ENCODE results near the gene MARS1.

Gene MARS1

DNA sequence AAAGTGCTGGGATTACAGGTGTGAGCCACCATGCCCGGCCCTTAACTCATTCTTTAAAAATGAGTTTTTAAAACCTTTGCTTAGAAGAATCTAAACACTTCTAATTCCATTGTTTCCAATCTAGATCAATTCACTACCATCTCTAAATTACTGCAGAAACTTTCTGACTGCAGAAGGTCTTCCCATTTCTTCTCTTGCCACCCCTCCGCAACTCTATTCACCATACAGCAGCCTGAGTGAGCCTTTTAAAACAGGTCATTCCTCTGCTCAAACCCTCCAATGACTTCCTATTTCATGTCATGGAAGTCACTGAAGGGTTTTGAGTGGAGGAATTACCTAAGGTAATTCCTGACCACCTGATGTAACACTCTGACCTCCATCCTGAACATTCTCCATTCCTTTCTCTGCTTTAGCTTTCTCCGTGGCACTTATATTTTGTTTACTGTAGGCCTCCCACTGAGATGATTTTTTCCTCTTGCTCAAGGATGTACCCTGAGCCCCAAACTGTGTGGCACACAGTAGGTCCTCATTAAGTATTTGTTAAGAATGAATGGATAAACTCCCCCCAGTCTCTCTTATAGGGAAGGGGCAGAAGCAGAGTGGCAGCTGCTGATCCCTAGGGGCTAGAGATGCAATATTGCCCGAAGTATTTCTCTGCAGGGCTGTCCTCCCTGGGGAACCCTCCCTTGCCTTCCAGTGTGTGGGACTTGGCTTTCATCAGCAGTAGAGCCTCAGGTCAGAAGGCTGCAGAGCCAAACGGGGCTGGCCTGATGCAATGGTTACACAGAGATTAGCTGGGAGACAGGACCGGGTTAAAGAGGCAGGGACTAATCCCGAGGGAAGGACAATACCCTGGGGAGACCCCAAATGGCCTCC lies 31.3 kb downstream of the MARS1 start:
- no peak for DNase-seq

DNA sequence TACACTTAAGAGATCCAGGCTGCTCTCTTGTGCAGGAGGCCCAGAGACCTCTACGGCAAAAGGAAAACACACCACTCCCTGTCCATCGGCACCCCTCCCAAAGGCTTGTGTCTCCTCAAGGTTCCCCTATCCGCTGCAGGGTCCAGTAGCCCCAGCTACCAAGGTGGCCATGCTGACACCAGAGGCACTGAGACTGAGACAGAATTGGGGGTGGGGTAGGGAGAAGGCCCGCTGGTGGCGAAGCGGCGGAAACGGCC lies 31.9 kb downstream of the MARS1 start:
- no peak for DNase-seq

DNA sequence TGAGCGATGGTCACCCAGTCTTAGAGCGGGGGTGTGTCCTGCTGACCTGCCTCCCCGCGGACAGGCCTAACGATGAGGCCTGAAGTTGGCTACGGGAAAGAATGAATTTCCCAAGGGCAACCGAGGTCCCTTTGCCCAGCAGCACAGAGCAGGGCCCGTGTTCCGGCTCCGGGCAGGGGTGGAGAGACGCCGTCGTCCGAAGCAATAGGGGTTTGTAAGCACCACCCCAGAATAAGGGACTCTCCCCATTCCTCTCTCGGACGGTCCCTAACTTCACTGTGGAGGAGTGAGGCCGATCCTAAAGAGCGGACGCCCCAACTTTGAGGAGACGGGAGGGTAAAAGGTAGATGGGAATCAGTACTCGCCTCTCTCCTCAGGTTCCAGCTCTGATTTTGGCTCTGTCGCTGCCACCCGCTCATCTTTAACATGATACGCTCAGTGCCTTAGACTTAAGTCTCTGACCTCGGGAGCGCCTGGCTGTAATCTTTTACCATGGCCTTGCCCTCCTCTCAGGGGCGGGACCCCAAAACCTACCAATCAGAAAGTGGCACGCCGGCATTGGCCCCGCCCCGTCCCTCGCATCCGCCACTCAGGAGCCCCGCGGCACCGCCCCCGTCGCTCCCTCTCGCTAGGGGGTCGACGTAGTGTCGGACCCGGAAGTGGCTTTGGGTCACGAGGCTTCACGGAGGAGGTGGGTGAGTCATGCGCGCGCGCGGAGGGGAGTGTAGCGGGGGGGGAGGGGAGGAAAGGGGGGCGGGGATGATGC lies 32.4 kb downstream of the MARS1 start, which contains the start of gene DDIT3:
TSS of gene DDIT3 (minus strand) at position 462 of the 766 bp plus-strand sequence. CDS start 3,108 bp downstream, outside the sequence.
- DNase-seq: peak; percentile 96

DNA sequence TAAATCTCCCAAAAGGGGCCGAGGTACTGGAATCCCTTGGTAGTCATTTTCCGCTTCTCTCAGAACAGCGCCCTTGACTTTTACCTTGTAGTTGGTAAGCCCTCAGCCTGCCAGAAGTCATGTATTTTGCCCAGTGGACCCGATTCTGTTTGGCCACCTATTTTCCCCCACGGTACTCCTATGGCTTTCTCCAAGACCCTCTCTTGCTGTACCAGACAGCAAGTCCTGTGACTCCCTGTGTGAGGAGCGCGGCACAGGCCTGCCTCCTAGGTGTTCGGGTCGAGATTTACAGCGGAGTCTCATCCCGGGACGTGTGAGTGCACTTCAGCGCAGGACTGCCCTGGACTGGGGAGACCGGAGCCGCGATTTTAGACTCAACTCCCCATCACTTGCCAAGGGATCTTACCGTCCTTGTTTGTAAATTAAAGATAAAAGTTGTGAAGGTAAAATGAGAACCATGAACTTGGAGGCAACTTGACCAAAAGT lies 33.7 kb downstream of the MARS1 start:
- DNase-seq: no peak

DNA sequence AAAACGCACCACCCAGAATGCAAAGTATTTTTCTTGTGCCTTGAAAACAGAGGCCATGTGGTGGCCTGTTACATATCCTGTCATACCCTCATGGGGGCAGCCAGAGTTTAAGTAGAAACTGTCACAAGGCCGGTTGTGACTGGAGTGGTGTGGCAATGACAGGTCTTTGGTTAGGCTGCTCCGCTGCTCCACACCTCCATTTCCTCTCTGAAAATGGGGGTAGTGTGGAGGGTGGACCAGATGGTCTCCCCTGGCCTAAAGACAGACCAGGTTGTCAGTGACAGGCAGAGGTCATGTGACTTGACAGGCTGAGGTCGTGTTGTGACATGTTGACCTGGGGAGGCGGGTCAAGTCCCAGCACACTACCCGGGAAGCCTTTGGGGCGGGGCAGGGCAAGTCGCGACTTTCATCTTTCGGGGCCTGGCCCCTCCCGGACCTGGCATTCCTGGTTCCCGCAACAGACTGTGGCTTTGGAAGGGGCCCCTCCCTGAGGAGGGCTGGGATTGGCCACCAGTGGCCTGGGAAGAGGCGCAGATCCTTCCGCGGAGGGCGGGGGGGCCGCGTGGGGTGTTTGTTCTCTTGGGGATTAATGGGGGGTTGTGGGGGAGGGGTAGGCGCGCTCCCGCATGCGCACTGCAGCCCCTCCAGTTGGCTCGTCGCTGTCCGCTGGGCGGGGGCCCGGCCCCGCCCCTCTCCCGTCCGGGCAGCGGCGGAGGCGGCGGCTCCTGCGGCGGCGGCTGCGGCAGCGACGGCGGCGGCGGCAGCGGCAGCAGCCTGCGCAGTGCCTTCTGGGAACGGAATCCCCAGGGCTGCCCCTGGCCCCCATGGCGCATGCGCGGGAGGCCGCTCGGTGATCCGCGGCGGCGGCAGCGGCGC lies 34.4 kb downstream of the MARS1 start, which contains the start of gene MBD6:
TSS of gene MBD6 (plus strand) at position 814 of the 876 bp plus-strand sequence. CDS start 1,480 bp downstream, outside the sequence.
- peak; percentile 66 for DNase-seq

DNA sequence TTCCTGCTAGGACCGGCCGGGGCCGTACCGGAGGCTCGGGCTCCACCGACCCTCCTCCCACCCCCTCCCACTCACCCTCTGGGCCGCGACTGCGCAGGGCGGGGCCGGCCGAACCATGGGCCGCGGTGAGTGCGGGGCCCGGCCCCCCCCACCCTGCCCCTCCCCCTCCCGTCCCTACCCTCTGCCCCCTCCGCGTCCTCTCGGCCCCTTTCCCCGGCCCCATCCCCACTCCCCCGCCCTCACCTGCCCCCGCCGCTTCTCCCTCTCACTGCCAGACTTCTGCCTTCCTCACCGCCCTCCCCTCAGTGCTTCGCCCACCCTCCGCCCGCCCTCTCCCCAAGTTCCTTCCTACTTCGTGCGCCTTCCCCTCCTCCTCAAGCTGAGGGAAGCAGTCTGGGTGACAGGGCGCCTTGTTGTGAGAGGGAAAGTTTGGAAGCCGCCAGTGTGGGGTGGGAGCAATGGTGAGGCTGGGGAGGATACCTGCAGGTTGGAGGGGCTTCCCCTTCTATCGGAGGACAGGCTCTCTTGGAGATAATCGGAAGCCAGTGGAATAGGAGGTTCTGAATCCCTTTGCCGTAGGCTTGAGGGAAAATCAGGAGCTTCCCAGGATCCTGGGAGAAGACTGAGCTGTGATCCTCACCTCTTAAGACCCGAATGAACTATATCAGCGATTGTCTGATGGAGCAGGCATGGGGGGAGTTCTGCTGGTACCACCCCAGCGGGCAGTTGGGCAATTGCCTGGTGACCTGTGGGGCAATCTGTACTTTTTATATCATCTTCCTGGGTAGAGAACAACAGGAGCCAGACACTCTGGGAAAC lies 35.2 kb downstream of the MARS1 start:
- no peak for DNase-seq

DNA sequence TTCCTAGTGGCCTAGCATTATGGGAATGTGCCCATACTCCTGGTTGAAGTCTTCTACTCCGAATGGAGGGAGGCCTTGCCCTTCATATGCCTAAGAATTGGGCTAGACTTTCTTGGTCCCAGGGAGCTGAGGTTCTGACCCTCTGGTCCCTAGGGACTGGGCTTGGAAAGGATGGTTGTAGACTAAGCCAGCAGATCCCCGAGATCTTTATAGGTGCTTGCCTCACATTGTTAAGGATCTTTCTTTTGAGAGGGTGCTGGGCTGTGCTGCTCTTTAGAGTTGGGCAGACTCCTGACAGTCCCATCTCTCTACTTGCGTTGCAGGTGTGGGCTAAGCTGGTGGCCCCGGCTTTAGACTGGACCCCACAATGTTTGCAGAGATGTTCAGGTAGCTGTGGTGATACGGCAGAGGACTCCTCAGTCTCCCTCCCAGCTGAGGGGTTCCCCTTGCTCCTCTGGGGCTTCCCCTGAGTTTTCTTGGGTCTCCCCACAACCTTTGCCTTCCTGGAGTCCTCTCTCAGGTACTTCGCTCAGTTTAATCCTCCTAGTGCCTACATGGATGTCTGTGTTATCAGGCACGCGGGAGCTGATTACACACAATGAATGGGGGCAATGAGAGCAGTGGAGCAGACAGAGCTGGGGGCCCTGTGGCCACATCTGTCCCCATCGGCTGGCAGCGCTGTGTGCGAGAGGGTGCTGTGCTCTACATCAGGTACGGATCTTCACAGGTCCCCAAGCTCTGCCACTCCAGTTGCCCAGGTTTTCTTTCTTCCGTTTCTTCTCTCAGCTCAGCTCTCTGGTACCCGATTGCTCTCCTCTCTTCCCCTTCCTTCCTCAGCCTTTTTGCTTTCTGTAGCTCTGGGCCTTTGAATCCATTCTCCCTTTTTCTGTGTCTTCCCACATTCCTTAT lies 36.1 kb downstream of the MARS1 start:
- no peak for DNase-seq

DNA sequence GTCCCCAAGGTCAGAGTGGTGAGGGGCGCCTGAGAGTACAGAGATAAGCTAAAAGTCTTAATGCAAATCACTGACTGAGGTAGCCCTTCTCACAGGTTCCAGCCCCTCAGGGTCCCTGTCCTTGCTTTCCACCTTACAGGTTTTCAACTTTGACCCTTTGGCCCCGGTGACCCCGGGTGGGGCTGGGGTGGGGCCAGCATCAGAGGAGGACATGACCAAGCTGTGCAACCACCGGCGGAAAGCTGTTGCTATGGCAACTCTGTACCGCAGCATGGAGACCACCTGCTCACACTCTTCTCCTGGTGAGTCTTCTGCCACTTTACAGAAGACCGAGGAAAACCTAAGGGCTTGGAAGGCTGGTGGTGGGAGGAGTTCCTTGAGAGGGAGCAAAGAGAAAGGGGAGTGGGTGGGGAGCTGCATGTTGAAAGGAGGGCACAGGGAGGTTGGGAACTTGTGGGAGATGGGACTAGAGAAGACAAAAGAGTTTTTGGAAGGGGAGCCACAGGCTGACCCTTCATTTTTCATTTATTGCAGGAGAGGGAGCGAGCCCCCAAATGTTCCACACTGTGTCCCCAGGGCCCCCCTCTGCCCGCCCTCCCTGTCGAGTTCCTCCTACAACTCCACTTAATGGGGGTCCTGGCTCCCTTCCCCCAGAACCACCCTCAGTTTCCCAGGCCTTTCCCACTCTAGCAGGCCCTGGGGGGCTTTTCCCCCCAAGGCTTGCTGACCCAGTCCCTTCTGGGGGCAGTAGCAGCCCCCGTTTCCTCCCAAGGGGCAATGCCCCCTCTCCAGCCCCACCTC lies 37.1 kb downstream of the MARS1 start:
- DNase-seq: no peak

DNA sequence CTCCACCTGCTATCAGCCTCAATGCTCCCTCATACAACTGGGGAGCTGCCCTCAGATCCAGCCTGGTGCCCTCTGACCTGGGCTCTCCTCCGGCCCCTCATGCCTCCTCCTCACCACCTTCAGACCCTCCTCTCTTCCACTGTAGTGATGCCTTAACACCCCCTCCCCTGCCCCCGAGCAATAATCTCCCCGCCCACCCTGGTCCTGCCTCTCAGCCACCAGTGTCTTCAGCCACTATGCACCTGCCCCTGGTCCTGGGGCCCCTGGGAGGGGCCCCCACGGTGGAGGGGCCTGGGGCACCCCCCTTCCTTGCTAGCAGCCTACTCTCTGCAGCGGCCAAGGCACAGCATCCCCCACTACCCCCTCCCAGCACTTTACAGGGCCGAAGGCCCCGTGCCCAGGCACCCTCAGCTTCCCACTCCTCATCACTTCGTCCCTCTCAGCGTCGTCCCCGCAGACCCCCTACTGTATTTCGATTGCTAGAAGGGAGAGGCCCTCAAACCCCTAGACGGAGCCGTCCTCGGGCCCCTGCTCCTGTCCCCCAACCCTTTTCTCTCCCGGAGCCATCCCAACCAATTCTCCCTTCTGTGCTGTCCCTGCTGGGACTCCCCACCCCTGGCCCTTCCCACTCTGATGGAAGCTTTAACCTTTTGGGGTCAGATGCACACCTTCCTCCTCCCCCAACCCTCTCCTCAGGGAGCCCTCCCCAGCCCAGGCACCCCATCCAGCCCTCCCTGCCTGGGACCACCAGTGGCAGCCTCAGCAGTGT lies 37.9 kb downstream of the MARS1 start:
- no peak for DNase-seq

DNA sequence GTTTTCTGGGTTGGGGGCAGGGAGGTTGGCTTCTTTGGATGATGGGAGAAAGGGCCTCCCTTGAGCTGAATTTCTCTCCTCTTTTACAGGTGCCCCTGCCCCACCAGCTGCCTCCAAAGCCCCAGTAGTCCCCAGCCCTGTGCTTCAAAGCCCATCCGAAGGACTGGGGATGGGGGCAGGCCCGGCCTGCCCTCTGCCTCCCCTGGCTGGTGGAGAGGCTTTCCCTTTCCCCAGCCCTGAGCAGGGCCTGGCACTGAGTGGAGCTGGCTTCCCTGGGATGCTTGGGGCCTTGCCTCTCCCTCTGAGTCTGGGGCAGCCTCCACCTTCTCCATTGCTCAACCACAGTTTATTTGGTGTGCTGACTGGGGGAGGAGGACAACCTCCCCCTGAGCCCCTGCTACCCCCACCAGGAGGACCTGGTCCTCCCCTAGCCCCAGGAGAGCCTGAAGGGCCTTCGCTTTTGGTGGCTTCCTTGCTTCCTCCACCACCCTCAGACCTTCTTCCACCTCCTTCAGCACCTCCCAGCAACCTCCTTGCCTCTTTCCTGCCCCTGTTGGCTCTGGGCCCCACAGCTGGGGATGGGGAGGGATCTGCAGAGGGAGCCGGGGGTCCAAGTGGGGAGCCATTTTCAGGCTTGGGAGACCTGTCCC lies 38.7 kb downstream of the MARS1 start:
- no peak for DNase-seq

DNA sequence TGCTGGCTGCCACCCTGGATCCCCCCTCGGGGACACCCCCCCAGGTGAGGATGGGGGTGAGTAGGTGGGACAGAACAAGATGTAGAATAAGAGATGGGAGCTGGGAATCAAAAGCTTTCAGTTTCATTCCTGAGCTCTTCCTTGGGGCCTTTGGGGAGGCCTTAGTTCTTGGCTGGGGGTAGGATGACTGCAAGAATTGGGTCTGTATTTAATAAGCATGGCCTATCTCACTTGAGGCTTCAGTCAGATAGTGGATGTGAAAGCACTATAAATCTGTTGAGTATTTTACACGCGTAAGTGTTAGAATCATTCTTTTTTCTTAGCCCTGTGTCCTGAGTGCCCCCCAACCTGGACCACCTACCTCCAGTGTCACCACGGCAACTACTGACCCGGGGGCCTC lies 39.3 kb downstream of the MARS1 start:
- DNase-seq: no peak

DNA sequence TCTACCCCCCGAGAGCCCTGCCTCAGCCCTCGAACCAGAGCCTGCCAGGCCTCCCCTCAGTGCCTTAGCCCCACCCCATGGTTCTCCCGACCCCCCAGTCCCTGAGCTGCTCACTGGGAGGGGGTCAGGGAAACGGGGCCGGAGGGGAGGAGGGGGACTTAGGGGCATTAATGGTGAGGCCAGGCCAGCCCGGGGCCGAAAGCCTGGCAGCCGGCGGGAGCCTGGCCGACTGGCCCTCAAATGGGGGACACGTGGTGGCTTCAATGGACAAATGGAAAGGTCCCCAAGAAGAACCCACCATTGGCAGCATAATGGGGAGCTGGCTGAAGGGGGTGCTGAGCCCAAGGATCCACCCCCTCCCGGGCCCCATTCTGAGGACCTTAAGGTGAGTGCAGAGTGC lies 40.3 kb downstream of the MARS1 start:
- no peak for DNase-seq

DNA sequence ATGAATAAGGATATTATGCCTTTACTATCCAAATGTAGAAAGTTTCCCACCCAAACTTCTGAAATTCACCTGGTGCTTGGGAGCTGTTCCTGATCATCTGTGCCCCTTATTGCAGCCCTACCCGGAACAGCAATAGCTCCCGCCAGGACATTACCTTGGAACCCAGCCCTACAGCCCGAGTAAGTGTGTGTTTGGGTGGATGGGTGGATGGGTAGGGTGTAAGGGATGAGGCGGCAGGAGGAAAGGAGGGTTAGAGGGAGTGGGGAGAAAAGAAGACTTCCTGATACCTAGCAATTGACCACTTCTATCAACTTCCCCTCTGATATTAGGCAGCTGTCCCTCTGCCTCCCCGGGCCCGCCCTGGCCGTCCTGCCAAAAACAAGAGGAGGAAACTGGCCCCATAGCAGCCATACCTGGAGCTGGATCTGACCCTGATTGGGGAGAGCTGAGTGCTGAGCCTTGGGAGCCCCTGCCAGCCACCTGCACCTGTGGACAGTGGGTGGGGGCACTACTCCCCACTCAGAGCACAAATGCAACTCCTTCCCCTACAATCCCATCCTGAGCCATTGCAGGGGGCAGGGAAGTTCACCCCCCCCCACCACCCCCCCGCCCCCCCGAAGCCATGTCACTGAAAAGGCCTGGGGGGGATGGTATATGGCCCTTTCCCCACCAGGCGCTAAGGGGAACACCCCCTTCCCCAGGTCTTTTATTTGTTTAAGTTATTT lies 41.1 kb downstream of the MARS1 start:
- DNase-seq: no peak

DNA sequence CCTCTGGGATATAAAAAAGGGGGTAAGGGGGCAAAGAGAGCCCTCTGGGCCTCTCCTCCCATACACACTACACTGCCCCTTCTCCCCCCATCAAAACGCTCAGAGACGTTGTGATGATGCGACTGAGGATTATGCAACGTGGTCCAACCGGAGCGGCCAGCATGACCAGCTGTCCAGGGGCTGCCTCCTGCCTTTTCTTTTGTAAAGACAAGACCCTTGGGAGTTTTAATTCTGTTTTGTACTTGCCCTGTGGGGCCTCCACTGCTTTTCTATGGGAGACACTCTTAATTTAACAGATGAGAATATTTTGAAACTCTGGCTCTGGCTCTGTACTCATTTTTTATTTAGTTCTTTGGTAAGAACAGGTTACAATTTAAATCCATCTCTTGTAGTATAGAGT lies 42.0 kb downstream of the MARS1 start:
- no peak for DNase-seq

DNA sequence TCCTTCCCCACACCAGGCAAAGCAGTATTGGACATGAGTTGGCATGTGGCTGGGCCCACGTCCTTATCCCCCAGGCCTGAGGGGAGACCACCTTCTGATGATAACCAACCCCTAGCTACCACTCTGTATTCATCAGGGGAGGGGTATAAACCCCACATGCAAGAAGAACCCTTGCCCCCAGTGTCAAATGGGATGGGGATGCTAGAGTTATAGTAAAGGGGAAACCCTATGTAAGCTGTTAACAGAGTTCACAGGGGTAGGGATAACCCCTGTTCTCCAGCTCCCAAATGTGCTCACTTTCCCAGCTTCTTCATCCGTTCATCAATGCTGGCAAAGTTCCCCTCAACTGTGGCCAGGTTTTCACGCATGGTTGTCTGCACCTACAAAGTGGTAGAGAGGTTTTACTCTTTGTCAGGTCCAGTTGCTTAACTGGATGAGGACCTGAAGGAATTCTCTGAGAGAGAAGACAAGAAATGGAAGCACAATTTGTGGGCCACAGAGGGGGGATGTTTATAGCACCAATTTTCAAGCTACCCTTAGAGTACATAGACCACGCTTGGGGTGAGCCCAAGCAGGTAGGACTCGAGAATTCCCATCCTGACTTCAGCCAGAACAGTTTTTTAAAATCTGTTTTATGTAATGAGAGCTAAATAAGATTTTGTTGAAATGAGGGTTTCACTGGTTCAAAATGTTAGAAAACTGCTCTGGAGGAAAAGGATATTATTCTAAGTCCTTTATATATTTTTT lies 42.7 kb downstream of the MARS1 start:
- DNase-seq: no peak

DNA sequence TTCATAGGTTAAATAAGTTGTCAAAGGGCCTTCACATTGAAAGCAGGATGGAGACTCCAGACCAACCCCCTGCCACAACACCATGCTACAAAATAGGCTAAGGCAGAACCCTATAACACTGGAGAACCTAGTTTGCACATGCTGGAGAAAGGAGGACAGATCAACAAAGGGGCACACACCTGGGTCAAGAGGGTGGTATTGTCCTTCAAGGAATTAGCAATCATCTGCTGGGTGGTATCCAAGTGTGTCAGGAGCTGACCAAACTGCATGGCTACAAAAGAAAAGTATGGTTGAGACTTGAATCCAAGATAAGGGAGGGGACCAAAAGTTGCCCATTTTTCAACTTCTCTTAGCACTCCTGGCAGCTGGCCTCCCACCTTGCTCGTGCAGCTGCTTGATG lies 44.0 kb downstream of the MARS1 start:
- no peak for DNase-seq

DNA sequence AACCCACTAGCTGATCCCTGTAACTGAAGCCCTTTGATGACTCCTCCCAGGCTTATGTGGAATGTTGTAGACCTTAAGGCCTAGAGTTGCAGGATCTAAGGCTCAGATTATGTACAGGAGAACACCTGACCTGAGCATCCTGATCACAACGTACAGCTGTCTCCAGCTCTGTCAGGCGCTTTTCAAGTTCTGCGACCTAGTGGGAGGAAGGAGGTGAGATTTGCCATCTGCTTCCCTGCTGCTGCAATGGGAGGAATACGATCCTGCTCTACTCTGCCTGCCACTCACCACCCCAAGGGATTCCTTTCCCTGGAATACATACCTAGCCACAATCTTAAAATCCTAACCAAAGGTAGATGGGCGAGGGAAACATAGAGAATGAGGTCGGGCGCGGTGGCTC lies 45.2 kb downstream of the MARS1 start:
- no peak for DNase-seq

Data from NCI-H1092 (cell line).